ENCODE results near the gene CAPN5.

Gene CAPN5

DNA sequence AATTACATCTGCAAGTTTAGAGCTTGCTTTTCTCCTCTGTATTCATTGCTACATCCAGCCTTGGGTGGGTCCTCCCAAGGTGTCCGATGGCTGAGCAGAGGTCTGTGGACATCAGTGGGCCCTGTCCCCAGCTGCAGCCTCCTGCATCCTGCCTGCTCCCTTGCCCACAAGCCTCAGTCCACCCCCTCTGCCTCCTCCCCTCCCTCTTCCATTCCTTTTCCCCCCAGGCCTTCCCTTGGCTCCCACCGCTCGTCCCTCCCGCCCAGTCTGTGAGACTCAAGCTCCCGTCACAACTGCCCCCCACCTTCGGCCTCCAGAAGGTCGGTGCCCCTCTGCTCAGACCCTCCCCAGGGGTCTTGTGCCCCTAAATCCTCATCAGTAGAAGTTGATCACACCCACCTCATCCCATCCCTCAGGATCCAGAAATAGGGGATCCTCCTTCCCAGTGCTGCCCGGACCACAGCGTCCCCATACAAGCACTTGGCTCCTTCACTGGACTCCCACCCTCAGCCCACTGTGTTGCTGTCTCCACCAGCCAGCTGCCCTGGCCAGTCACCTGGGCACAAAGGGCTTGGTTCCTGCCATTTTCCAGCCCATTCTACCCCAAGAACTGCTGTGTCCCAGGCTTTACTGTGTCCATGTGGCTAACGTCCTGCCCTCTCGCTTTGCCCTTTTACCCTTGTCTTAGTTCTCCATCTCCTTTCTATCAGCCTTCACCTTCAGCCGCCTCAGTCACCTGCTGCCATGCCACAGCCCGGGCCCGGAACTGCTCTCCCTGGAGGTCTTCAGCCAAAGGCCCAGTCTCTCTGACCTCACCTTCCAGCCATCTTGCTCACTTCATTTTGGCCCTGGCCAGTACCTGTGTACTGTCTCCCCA is 33.6 kb downstream of the CAPN5 start:
- H3K4me1 ChIP-seq (ENCODE audit: control insufficient read depth, insufficient read depth, low read length): peaks cover 30% of the 10 kb centered on the region
- no peak overlapping the region for H3K4me3 ChIP-seq (ENCODE audit: low read length)
- no peaks in the 10 kb centered on the region for H3K27me3 ChIP-seq (ENCODE audit: control insufficient read depth, insufficient read depth, low read length)
- H3K36me3 ChIP-seq (ENCODE audit: control insufficient read depth, insufficient read depth, low read length): peaks cover 17% of the 10 kb centered on the region
- H3K9me3 ChIP-seq (ENCODE audit: control insufficient read depth, low read length): no peaks in the 10 kb centered on the region
- H3K9ac ChIP-seq (ENCODE audit: low read length): no peak overlapping the region

DNA sequence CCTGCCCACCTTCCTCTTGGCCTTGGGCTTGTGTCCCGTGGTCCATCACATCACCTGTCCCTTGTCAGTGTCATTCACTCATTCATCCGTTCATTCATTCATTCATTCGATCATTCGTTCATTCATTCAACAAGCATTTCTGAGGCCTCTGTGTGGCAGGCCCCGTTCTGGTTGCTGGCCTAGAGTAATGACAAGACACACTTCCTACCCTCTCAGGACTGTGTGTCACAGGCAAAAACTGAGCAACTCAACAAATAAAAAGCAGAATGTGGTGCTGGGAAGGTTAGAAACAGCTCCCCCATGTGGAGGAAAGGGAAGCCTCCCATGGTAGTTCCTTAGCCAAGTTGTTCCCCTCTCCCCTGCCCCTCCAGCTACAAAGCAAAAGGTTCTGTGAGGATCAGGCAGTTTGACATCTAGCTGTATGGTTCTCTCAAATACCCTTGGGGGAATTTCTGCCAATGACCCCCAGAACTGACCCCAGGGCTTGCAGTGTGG is 34.3 kb downstream of the CAPN5 start:
- Histone ChIP-seq H3K9ac (ENCODE audit: low read length) (no peak overlapping the region), H3K9me3 (ENCODE audit: control insufficient read depth, low read length) (no peaks in the 10 kb centered on the region), H3K4me1 (ENCODE audit: control insufficient read depth, insufficient read depth, low read length) (peaks cover 30% of the 10 kb centered on the region), H3K4me3 (ENCODE audit: low read length) (no peak overlapping the region), H3K36me3 (ENCODE audit: control insufficient read depth, insufficient read depth, low read length) (peaks cover 17% of the 10 kb centered on the region), H3K27me3 (ENCODE audit: control insufficient read depth, insufficient read depth, low read length) (no peaks in the 10 kb centered on the region)

DNA sequence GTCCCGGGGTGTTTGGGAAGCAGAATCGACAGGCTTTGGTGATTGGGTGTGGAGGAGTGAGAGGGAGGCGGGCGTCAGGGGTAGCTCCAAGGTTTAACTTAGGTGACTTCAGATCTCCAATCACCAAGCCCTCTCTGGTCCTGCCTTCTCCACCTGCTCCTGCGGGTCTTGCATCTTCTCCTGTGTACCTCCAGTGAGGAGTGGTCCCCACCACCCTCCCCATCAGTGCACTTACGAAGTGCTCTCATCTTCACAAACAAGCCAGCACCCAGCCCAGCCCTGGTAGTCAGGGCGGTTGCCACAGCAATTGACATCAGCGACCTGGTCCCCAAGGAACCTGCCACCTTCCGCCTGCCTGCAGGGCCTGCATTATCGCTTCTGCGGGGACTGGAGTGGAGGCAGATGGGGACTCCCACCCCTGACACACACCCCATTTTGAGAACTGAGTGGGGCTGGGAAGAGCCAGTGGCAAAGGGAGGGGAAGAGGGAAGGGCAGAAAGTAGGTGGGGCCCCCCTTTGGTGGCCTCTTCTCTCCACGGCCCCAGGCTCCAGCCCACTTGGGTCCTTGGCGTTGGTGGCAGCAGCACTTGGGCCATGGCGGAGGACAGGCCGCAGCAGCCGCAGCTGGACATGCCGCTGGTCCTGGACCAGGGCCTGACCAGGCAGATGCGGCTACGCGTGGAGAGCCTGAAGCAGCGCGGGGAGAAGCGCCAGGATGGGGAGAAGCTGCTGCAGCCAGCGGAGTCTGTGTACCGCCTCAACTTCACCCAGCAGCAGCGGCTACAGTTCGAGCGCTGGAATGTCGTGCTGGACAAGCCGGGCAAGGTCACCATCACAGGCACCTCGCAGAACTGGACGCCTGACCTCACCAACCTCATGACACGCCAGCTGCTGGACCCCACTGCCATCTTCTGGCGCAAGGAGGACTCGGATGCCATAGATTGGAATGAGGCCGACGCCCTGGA is 35.8 kb downstream of the CAPN5 start, which contains the start of gene OMP:
OMP (plus strand) TSS at position 595 of the 965 bp plus-strand sequence; CDS start at position 595, 0 bp downstream.
- peaks cover 17% of the 10 kb centered on the region for H3K36me3 ChIP-seq (ENCODE audit: control insufficient read depth, insufficient read depth, low read length)
- no peak within 1 kb of the TSS for H3K9ac ChIP-seq (ENCODE audit: low read length)
- no peak within 1 kb of the TSS for H3K4me3 ChIP-seq (ENCODE audit: low read length)
- H3K27me3 ChIP-seq (ENCODE audit: control insufficient read depth, insufficient read depth, low read length): no peaks in the 10 kb centered on the region
- H3K9me3 ChIP-seq (ENCODE audit: control insufficient read depth, low read length): no peaks in the 10 kb centered on the region
- peaks cover 36% of the 10 kb centered on the region for H3K4me1 ChIP-seq (ENCODE audit: control insufficient read depth, insufficient read depth, low read length)

DNA sequence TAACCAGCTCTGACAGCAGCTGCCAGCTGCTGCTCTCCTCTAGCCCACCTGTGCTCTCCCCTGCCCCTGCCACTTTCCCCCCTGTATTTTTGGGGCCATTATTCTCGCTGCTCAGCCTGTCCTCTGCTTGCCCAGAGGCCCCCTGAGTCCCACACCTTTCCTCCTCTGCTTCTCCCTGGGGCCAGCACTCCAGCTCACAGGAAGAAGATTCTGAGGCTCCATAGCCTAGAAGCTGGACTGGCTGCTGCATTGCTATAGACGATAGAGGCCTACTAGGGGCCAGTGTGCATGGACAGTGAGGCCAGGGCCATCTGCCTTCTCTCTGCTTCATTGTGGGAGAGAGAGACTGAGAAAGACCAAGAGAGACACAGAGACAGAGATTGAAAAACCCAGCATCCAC is 36.5 kb downstream of the CAPN5 start:
- H3K36me3 ChIP-seq (ENCODE audit: control insufficient read depth, insufficient read depth, low read length): peaks cover 17% of the 10 kb centered on the region
- H3K9me3 ChIP-seq (ENCODE audit: control insufficient read depth, low read length): no peaks in the 10 kb centered on the region
- no peaks in the 10 kb centered on the region for H3K27me3 ChIP-seq (ENCODE audit: control insufficient read depth, insufficient read depth, low read length)
- peaks cover 43% of the 10 kb centered on the region for H3K4me1 ChIP-seq (ENCODE audit: control insufficient read depth, insufficient read depth, low read length)
- H3K9ac ChIP-seq (ENCODE audit: low read length): no peak overlapping the region
- no peak overlapping the region for H3K4me3 ChIP-seq (ENCODE audit: low read length)

DNA sequence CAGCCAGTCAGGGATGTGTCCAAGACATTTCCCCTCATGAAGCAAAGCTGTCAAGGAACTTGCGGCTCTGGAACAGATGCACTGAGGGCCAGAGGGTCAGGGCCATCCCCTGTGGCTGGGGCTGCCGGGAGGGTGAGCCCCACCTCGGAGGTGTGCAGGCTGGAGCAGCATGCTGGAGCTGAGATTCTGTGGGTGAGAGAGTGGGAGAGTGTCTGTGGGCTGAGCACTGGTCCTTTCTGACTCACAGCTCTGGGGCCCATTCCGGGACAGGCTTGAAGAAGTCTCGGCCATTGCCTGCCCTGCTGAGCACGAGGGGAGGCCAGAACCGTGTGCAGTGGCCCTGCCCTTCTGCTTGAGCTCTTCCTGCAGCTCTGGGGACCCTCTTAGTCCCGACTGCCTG is 38.0 kb downstream of the CAPN5 start:
- Histone ChIP-seq H3K4me1 (ENCODE audit: control insufficient read depth, insufficient read depth, low read length) (peaks cover 52% of the 10 kb centered on the region), H3K9ac (ENCODE audit: low read length) (no peak overlapping the region), H3K4me3 (ENCODE audit: low read length) (no peak overlapping the region), H3K36me3 (ENCODE audit: control insufficient read depth, insufficient read depth, low read length) (peaks cover 17% of the 10 kb centered on the region), H3K9me3 (ENCODE audit: control insufficient read depth, low read length) (no peaks in the 10 kb centered on the region), H3K27me3 (ENCODE audit: control insufficient read depth, insufficient read depth, low read length) (no peaks in the 10 kb centered on the region)

DNA sequence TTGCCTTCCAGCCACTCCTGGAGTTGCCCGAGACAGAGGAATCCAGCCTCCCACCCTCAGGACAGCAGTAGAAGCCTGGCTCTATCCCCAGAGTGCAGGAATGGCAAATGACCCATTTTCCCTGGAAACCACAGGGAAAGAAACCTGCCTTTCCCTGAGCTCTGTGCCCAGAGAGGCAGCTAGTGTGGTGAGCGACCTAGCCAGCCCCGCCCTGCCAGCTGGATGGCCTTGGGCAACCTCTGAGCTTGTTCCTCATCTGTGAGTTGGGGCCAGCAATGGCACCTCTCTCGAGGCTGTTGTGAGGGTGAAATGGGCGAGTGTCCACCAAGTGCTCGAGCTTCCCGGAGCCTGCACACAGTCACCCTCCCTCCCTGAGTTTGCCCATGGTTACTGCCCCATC is 39.5 kb downstream of the CAPN5 start:
- Histone ChIP-seq H3K9ac (ENCODE audit: low read length) (peak overlapping the region; percentile 17), H3K27me3 (ENCODE audit: control insufficient read depth, insufficient read depth, low read length) (no peaks in the 10 kb centered on the region), H3K36me3 (ENCODE audit: control insufficient read depth, insufficient read depth, low read length) (peaks cover 12% of the 10 kb centered on the region), H3K4me3 (ENCODE audit: low read length) (no peak overlapping the region), H3K9me3 (ENCODE audit: control insufficient read depth, low read length) (no peaks in the 10 kb centered on the region), H3K4me1 (ENCODE audit: control insufficient read depth, insufficient read depth, low read length) (peaks cover 58% of the 10 kb centered on the region)

DNA sequence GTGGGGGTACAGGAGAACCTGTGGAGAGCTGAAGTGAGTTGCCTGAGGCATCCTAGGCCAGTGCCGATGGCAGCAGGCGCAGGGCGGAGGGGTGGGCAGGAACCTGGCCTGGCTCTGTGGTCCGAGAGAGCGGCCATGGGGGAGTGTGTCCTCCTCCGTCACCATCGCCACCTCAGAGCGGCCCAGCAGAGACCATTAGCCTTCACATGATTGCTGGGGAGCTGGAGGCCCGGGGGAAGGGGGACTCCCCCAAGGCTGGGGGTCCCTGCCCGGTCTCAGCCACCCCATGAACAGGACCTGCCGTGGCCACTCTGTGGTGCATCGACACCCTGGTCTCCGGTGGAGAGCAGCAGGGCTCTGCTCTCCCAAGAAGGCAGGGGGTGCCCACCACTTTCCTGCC is 40.0 kb downstream of the CAPN5 start:
- no peaks in the 10 kb centered on the region for H3K9me3 ChIP-seq (ENCODE audit: control insufficient read depth, low read length)
- peaks cover 12% of the 10 kb centered on the region for H3K36me3 ChIP-seq (ENCODE audit: control insufficient read depth, insufficient read depth, low read length)
- H3K4me1 ChIP-seq (ENCODE audit: control insufficient read depth, insufficient read depth, low read length): peaks cover 58% of the 10 kb centered on the region
- no peak overlapping the region for H3K4me3 ChIP-seq (ENCODE audit: low read length)
- no peaks in the 10 kb centered on the region for H3K27me3 ChIP-seq (ENCODE audit: control insufficient read depth, insufficient read depth, low read length)
- peak overlapping the region; percentile 17 for H3K9ac ChIP-seq (ENCODE audit: low read length)

DNA sequence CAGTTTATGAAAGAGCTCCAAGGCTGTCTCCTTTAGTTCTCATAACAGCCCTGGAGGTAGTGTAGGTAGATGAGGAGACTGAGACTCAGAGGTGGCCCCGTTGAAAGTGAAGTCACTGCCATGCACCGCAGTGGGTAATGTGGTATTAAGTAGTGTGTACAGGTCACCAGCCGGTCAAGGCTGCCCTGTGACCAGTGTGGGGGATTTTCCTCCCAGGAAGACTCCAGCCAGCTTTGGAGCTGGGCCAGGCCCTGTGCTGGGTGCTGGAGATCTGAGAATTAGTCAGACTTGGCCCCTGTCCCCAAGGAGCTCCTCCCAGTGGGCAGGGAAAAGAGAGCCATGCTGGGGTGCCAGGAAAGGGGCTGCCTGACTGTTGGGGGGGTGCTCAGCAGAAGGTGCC is 41.2 kb downstream of the CAPN5 start:
- H3K9me3 ChIP-seq (ENCODE audit: control insufficient read depth, low read length): no peaks in the 10 kb centered on the region
- no peak overlapping the region for H3K4me3 ChIP-seq (ENCODE audit: low read length)
- H3K36me3 ChIP-seq (ENCODE audit: control insufficient read depth, insufficient read depth, low read length): peaks cover 9% of the 10 kb centered on the region
- peaks cover 60% of the 10 kb centered on the region for H3K4me1 ChIP-seq (ENCODE audit: control insufficient read depth, insufficient read depth, low read length)
- peak overlapping the region; percentile 32 for H3K9ac ChIP-seq (ENCODE audit: low read length)
- no peaks in the 10 kb centered on the region for H3K27me3 ChIP-seq (ENCODE audit: control insufficient read depth, insufficient read depth, low read length)

DNA sequence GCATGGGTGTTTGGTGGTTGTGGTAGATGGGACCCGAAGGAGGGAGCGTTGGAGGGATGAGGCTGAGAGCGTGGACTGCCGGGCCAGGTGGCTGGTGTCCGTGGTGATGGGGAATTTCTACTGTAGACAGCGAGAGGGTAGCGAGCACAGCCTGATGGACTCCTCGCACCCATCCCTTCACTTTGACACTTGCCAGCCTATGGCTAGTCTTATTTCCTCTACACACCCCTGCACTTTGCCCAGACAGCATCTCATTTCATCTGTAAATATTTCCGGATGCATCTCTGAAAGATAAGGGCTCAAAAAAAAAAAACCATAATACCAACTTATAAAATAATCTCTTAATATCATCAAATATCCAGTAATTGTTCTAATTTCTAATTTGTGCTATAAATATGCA is 41.7 kb downstream of the CAPN5 start:
- Histone ChIP-seq H3K4me3 (ENCODE audit: low read length) (no peak overlapping the region), H3K9ac (ENCODE audit: low read length) (no peak overlapping the region), H3K4me1 (ENCODE audit: control insufficient read depth, insufficient read depth, low read length) (peaks cover 62% of the 10 kb centered on the region), H3K36me3 (ENCODE audit: control insufficient read depth, insufficient read depth, low read length) (peaks cover 13% of the 10 kb centered on the region), H3K9me3 (ENCODE audit: control insufficient read depth, low read length) (no peaks in the 10 kb centered on the region), H3K27me3 (ENCODE audit: control insufficient read depth, insufficient read depth, low read length) (no peaks in the 10 kb centered on the region)

DNA sequence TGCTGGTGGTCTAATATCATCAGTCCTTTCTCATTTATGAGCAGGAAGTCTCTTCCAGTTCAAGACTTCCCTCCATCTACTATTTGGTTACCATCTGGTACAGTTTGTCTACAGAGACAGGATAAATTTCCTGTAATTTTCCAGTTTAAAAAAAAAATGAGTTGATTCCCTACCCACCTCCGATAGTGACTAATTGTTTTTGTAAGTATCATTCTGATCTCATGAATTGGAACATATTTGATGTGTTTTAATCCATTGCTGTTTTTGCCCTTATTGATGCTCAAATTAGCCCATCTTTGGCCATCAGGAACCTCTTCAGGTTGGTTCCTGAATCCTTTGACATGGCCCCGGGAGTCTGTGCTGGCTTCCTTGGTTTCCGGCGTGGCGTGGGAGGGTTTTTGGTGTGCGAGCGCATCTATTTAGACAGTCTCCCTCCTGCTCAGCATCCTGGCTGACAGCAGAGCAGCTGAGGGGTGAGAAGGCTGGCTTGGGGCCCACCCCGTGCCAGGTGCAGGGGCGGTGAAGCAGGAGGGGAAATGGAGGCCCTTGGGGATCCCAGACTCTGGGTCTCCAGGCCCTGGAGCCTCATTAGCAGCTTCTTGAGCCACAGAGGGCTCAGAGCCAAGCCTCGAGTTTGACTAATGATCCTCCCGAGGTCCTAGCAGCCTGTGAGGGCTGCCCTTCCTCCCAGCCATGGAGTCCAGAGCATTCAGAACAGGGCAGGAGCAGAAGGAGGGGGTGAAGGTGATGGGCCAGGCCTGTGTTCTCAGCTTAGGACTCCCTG is 42.7 kb downstream of the CAPN5 start:
- Histone ChIP-seq H3K4me3 (ENCODE audit: low read length) (no peak overlapping the region), H3K27me3 (ENCODE audit: control insufficient read depth, insufficient read depth, low read length) (no peaks in the 10 kb centered on the region), H3K9me3 (ENCODE audit: control insufficient read depth, low read length) (no peaks in the 10 kb centered on the region), H3K4me1 (ENCODE audit: control insufficient read depth, insufficient read depth, low read length) (peaks cover 57% of the 10 kb centered on the region), H3K36me3 (ENCODE audit: control insufficient read depth, insufficient read depth, low read length) (peaks cover 15% of the 10 kb centered on the region), H3K9ac (ENCODE audit: low read length) (no peak overlapping the region)

DNA sequence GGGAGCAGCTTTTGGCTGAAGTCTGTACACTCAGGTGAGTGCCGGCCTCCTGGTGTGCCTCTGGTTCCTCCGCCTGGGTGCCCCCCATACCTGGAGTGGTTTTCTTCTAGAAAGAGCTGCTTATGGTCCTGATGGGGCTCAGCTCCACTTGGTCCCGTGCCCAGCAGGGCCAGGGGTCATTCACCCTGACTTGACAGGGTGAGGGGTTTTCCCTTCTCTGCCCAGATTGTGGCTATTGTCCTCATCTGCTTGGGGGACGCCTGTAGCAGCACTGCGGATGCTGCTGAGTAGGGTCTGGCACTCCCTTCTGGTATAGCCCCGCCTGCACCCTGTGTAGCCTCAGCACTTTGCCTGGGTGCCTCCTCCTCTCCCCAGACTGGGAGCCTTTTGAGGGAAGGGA is 44.1 kb downstream of the CAPN5 start:
- H3K36me3 ChIP-seq (ENCODE audit: control insufficient read depth, insufficient read depth, low read length): peaks cover 26% of the 10 kb centered on the region

More for the DNA sequence above, 44.1 kb downstream of the CAPN5 start:
- Histone ChIP-seq H3K9me3 (ENCODE audit: control insufficient read depth, low read length) (no peaks in the 10 kb centered on the region), H3K27me3 (ENCODE audit: control insufficient read depth, insufficient read depth, low read length) (no peaks in the 10 kb centered on the region), H3K9ac (ENCODE audit: low read length) (no peak overlapping the region), H3K4me1 (ENCODE audit: control insufficient read depth, insufficient read depth, low read length) (peaks cover 43% of the 10 kb centered on the region), H3K4me3 (ENCODE audit: low read length) (no peak overlapping the region)
